GM12878 (cell line): Measurements from ENCODE around the gene PHLDA3. TPM values are rescaled to one million over a fixed set of nuclear protein-coding genes. Genes with fewer than 3 reads are reported as not detected.

Experiments
- ATAC-seq: fragments of 200-7000 bp; cut with Tn5 transposase; 3 replicates; pipeline ENCODE4 v1.9.1; 2020; ENCODE audit warnings: mild to moderate bottlenecking, moderate library complexity
- BruUV-seq: library from RNA; stranded (reverse); fragments of 400-500 nt; replicated peaks from 2 replicates; lab custom pipeline; 2021; lab: Mats Ljungman, UMichigan
- CTCF ChIA-PET: fragments of 300-600 bp; sonication (Branson Sonifier 250); formaldehyde crosslinking; extraction: SDS; loops from one replicate; lab custom pipeline; 2021; ENCODE audit warnings: inconsistent platforms; lab: Yijun Ruan, JAX
- POLR2A ChIA-PET: fragments of 350-600 bp; formaldehyde crosslinking; extraction: SDS; loops from one replicate; lab custom pipeline; 2021; ENCODE audit warnings: inconsistent platforms; lab: Charles Lee
- RAD21 ChIA-PET: fragments of 300-600 bp; sonication (Branson Sonifier 250); formaldehyde crosslinking; loops from one replicate; lab custom pipeline; 2023; ENCODE audit warnings: antibody characterized with exemption; ENCODE audit not compliant: unreplicated experiment; lab: Charles Lee
- SMC1A ChIA-PET: fragments of 300-600 bp; sonication (Branson Sonifier 250); formaldehyde crosslinking; loops from one replicate; lab custom pipeline; 2023; ENCODE audit not compliant: unreplicated experiment, uncharacterized antibody; lab: Charles Lee
- DNase-seq: peaks from one replicate; pipeline ENCODE4 v3.0.0-alpha.2; 2011; ENCODE audit warnings: low read depth, low spot score
- FAIRE-seq: peaks from 3 replicates; lab custom pipeline; 2011; peaks lifted over from hg19 to GRCh38; lab: Jason Lieb, UNC
- H2AFZ ChIP-seq: 2 replicates; pipeline ENCODE4 v1.6.0; 2011; ENCODE audit warnings: low read depth, low read length, control low read depth; ENCODE audit not compliant: control insufficient read depth
- H3K27ac ChIP-seq: 2 replicates; pipeline ENCODE4 v1.5.1; 2011; ENCODE audit warnings: control low read depth; ENCODE audit not compliant: control insufficient read depth, insufficient read depth
- H3K27me3 ChIP-seq, 2 experiments: replicated peaks in 1 of 2; 2 replicates each; pipeline versions ENCODE4 v1.6.0 to v1.6.1; 2011; ENCODE audit warnings: low read length in 1 of 2; ENCODE audit not compliant: control insufficient read depth in 2 of 2, insufficient read depth in 2 of 2
- H3K36me3 ChIP-seq, 2 experiments: 2 replicates each; pipeline ENCODE4 v1.5.1; 2011; ENCODE audit warnings: low read length in 1 of 2; ENCODE audit not compliant: control insufficient read depth in 2 of 2, insufficient read depth in 2 of 2
- H3K4me1 ChIP-seq: 2 replicates; pipeline ENCODE4 v1.6.1; 2011; ENCODE audit warnings: mild to moderate bottlenecking, low read length, moderate library complexity, mixed read lengths; ENCODE audit not compliant: control insufficient read depth, insufficient read depth
- H3K4me2 ChIP-seq: 2 replicates; pipeline ENCODE4 v1.6.0; 2011; ENCODE audit warnings: control low read depth; ENCODE audit not compliant: control insufficient read depth, insufficient read depth
- H3K4me3 ChIP-seq: fragments of 200-600 bp; sonication (generic); 2 replicates; pipeline ENCODE4 v1.5.1; 2016
- H3K79me2 ChIP-seq: 2 replicates; pipeline ENCODE4 v1.6.0; 2011; ENCODE audit warnings: low read length; ENCODE audit not compliant: control insufficient read depth, insufficient read depth
- H3K9ac ChIP-seq: 2 replicates; pipeline ENCODE4 v1.8.0; 2011; ENCODE audit warnings: low read length, control low read depth, mixed read lengths; ENCODE audit not compliant: control insufficient read depth, insufficient read depth
- H3K9me3 ChIP-seq: replicated peaks from 3 replicates; pipeline ENCODE4 v1.5.1; 2011; ENCODE audit warnings: mild to moderate bottlenecking, low read length; ENCODE audit not compliant: control insufficient read depth, insufficient read depth
- H4K20me1 ChIP-seq: 2 replicates; pipeline ENCODE4 v1.6.0; 2011; ENCODE audit not compliant: control insufficient read depth, insufficient read depth
- CHD2 ChIP-seq: IDR thresholded peaks from 2 replicates; pipeline ENCODE4 v1.6.1; 2011; ENCODE audit warnings: low read depth, low read length, improper control_type of control experiment, borderline replicate concordance
- JUND ChIP-seq: IDR thresholded peaks from 2 replicates; pipeline ENCODE4 v1.6.1; 2012; ENCODE audit warnings: low read depth, mild to moderate bottlenecking, low read length, improper control_type of control experiment, moderate library complexity
- WGBS: methylation state at CpG from one replicate; pipeline ENCODE4 v1.1.6; 2016; ENCODE audit warnings: low lambda C conversion rate; ENCODE audit not compliant: insufficient replicate concordance, insufficient coverage; ENCODE audit errors: missing lambda C conversion rate; 5-methylcytosine and 5-hydroxymethylcytosine counted together
- in situ Hi-C: fragments of 300-500 bp; cut with MboI; formaldehyde crosslinking; loops from 9 replicates; pipeline ENCODE4 v1.14.3; 2018; ENCODE audit warnings: mixed read lengths
- intact Hi-C: fragments of 100-400 bp; cut with micrococcal nuclease; formaldehyde crosslinking; loops from one replicate; pipeline ENCODE4 v1.14.2; 2022; ENCODE audit not compliant: unreplicated experiment
- polyA plus RNA-seq, 11 experiments: library from polyadenylated mRNA; depleted of rRNA in 4 of 11; unstranded in 6 of 11; stranded (reverse) in 5 of 11; fragments of >200 nt; fragmentation: Nextera tagmentation in 4 of 11; fragmentation: Illumina TruSeq in 1 of 11; extraction: Ambion mirVana in 4 of 11; extraction: Trizol in 1 of 11; gene quantifications; 1 replicate in 1 of 11; 2 replicates in 10 of 11; pipeline versions ENCODE4 v1.2.1 to v1.2.3, GENCODE V29; 2011 to 2016; ENCODE audit warnings: inconsistent platforms in 2 of 11, missing spikeins in 2 of 11, low read depth in 1 of 11
- total RNA-seq, 4 experiments: library from RNA; depleted of rRNA in 3 of 4; stranded (reverse); fragments of >200 nt in 3 of 4; fragmentation: Illumina TruSeq in 1 of 4; extraction: Trizol in 1 of 4; gene quantifications; 2 replicates each; pipeline versions ENCODE4 v1.2.1 to v1.2.3, GENCODE V29; 2013 to 2021
- TF ChIP-seq, protein P1 (sequence below): fragments of 450-650 bp; IDR thresholded peaks from 2 replicates; pipeline ENCODE4 v1.6.1; 2017; ENCODE audit warnings: mild to moderate bottlenecking, moderate library complexity

Gene PHLDA3
- total and polyA plus RNA-seq, 10 of the 15 experiments (the other 5 are each of a cell fraction or from before 2014, with no cell fraction given): 0.60 to 57.4 (median 21.8) TPM

DNA sequence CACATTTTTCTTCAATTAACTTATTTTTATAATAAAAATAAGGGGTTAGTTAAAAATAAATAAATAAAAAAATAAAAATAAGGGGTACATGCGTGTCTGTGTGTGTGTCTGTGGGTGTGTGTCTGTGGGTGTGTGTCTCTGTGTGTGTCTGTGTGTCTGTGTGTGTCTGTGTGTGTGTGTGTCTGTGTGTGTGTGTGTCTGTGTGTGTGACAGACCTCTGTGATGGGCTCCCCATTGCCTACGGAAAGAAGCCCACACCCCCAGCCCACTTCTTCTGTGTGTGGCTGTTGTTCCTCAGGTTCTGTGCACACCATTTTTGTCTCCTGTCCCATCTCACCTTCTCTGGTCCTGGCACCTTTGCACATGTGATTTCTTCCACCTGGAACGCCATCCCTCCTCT lies 9.9 kb downstream of the PHLDA3 start (continued):
- TF ChIP-seq, protein P1, sequence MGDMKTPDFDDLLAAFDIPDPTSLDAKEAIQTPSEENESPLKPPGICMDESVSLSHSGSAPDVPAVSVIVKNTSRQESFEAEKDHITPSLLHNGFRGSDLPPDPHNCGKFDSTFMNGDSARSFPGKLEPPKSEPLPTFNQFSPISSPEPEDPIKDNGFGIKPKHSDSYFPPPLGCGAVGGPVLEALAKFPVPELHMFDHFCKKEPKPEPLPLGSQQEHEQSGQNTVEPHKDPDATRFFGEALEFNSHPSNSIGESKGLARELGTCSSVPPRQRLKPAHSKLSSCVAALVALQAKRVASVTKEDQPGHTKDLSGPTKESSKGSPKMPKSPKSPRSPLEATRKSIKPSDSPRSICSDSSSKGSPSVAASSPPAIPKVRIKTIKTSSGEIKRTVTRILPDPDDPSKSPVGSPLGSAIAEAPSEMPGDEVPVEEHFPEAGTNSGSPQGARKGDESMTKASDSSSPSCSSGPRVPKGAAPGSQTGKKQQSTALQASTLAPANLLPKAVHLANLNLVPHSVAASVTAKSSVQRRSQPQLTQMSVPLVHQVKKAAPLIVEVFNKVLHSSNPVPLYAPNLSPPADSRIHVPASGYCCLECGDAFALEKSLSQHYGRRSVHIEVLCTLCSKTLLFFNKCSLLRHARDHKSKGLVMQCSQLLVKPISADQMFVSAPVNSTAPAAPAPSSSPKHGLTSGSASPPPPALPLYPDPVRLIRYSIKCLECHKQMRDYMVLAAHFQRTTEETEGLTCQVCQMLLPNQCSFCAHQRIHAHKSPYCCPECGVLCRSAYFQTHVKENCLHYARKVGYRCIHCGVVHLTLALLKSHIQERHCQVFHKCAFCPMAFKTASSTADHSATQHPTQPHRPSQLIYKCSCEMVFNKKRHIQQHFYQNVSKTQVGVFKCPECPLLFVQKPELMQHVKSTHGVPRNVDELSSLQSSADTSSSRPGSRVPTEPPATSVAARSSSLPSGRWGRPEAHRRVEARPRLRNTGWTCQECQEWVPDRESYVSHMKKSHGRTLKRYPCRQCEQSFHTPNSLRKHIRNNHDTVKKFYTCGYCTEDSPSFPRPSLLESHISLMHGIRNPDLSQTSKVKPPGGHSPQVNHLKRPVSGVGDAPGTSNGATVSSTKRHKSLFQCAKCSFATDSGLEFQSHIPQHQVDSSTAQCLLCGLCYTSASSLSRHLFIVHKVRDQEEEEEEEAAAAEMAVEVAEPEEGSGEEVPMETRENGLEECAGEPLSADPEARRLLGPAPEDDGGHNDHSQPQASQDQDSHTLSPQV: no peak

DNA sequence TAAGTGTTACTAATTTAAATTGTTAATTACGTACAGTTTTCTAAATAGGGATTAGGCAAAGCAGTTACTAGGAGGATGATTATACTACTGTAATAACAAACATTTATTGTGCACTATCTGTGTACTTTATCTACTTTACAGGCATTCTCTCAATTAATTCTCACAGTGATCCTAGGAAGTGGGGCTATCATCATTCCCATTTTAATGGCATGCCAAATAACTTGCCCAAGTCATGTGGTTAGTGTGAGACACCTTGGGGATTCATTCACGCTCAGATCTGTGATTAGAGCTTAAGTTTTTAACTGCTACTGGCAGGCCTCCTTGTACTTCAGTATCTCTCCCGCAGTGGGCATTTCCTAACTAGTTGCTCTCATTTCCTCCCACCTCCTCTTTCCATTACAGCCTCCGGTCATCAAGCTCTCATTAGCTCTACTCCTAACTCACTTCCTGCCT lies 11.5 kb downstream of the PHLDA3 start:
- BruUV-seq: no TSS peak
- TF ChIP-seq CHD2 (0 out of 2 replicates have a peak, but pooled peaks have one; percentile 20), JUND (no peak)
- Histone ChIP-seq H3K4me3 (no peak overlapping the region), H3K27ac (no peak overlapping the region), H2AFZ (no peak overlapping the region), H3K4me2 (no peak overlapping the region), H3K27me3 (no peaks in the 10 kb centered on the region), H3K9me3 (no peaks in the 10 kb centered on the region), H3K9ac (no peak overlapping the region), H3K4me1 (peaks cover 31% of the 10 kb centered on the region), H4K20me1 (no peaks in the 10 kb centered on the region), H3K36me3 (no peaks in the 10 kb centered on the region), H3K79me2 (no peaks in the 10 kb centered on the region)
- 43% methylated on average over 4 of the region's 4 CpGs for WGBS
- DNase-seq: no peak
- ChIA-PET SMC1A (interaction anchor here (0.6 to 4.8 kb wide), 6 partner anchors 9 to 378 kb away, joined by 3 to 54 read pairs (median 6); partner anchors contain the start of gene PHLDA3), POLR2A (interaction anchor here (2.5 to 2.6 kb wide), 2 partner anchors 10 to 23 kb away, joined by 15 to 20 read pairs; partner anchors contain the start of gene PHLDA3), RAD21 (interaction anchor here (2.6 to 13.7 kb wide), 3 partner anchors 9 to 55 kb away, joined by 23 to 301 read pairs (median 24); no protein-coding TSS in a partner anchor), CTCF (interaction anchor here (1.4 to 16.5 kb wide), 7 partner anchors 9 to 108 kb away, joined by 3 to 455 read pairs (median 14); partner anchors contain the start of gene PHLDA3)
- in situ Hi-C loops: no loop called here
- no peak for ATAC-seq
- FAIRE-seq: no peak
- intact Hi-C loops: no loop called here
